Left renal pelvis (tissue), 4 donors: Measurements from ENCODE around the gene GJC1. TPM values are rescaled to one million over a fixed set of nuclear protein-coding genes. Genes with fewer than 3 reads are reported as not detected.

Experiments used
- DNase-seq, 4 donors: peaks; one replicate each; pipeline ENCODE4 v3.0.0-alpha.2; 2013; ENCODE audit warnings: low read depth in 4 of 4, low spot score in 3 of 4
- polyA plus RNA-seq, 4 donors: library from polyadenylated mRNA; unstranded; fragments of 120-200 nt; gene quantifications; one replicate each; pipeline ENCODE4 v1.2.1, GENCODE V29; 2013; ENCODE audit not compliant: insufficient read length in 4 of 4

Gene GJC1
- polyA plus RNA-seq, 4 donors = 23.7 to 32.4 (median 25.0) TPM

DNA sequence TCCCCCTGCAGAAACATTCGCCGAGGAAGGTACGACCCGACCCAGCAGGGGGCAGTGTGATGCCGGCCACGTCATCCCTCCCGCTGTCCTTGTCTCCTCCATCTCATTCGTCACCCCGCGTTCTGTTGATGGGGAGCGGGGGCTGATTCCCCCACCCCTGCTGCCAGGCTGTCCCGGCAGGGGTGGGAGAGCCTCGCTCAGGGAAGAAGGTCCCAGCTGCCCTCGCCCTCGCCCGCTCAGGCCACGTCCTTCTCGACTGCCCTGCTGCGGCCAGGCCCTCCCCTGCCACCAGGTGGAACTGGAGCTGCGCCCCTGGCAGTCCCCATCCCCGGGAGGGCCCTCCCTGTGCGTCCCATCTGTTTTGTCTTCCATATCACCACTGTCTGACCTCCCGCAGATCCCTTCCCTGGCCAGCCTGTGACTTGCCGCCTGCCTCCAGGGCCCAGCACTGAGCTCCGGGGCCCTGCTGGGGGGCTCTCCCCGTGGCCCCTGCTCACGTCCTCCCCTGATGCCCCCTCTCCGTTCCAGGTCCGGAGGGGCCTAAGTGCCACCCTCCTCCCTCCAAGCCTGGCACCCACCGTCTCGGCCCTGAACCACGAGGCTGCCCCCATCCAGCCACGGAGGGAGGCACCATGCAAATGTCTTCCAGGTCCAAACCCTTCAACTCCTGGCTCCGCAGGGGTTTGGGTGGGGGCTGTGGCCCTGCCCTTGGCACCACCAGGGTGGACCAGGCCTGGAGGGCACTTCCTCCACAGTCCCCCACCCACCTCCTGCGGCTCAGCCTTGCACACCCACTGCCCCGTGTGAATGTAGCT lies 50.7 kb downstream of the GJC1 start:
- DNase-seq = peak in 3 of 4 donors; percentile 52 to 67 (median 52)

DNA sequence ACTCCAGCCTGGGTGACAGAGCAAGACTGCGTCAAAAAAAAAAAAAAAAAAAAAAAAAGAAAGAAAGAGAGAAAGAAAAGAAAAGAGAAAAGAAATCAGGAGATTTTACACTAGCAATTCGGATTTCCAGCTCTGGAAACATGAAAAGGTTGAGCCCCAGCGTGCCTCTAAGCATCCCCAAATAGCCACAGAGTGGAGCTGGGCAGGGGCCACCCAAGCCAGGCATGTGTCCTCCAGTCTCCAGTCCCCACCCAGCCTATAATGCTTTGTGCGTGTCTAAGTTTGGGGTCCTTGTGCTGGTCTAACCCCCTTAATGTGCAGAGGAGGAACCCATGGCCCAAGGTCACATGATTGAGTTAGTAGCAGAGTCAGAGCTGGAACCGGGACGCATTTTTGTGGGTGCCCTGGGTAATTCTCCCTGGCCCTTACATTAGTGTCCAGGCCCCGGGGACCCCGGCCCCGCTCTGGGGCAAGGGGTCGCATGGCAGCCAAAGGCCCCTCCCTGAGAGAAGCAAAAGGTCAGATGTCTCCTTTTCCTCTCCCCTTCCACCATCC lies 51.4 kb downstream of the GJC1 start:
- no peak for DNase-seq

DNA sequence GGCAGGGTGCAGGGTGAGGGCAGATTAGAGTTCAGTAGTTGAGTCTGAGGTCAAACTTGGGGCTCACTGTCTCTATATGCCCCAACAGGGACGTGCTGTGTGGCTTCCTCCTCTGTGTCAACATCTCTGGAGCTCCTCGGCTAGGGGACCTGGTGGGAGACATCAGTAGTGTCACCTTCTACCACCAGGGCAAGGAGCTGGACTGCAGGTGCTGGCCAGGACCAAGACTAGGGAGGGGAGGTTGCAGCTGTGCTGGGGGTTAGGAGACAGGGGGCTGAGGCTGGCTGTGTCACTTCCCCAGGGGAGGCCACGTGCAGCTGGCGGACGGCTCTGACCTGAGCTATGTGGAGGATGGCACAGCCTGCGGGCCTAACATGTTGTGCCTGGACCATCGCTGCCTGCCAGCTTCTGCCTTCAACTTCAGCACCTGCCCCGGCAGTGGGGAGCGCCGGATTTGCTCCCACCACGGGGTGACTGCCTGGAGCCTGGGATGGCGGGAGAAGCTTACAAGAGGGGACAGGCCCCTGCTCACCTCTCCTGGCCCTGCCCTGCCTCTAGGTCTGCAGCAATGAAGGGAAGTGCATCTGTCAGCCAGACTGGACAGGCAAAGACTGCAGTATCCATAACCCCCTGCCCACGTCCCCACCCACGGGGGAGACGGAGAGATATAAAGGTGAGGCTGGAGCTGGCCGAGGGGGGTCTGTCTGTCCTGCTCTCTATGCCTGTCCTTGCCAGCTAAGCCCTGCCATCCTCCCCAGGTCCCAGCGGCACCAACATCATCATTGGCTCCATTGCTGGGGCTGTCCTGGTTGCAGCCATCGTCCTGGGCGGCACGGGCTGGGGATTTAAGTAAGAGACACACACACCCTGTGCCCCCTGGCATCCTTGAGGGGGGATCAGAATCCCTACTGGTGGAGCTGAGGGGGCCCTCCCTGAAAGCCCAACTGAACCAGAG lies 52.4 kb downstream of the GJC1 start:
- DNase-seq = no peak

DNA sequence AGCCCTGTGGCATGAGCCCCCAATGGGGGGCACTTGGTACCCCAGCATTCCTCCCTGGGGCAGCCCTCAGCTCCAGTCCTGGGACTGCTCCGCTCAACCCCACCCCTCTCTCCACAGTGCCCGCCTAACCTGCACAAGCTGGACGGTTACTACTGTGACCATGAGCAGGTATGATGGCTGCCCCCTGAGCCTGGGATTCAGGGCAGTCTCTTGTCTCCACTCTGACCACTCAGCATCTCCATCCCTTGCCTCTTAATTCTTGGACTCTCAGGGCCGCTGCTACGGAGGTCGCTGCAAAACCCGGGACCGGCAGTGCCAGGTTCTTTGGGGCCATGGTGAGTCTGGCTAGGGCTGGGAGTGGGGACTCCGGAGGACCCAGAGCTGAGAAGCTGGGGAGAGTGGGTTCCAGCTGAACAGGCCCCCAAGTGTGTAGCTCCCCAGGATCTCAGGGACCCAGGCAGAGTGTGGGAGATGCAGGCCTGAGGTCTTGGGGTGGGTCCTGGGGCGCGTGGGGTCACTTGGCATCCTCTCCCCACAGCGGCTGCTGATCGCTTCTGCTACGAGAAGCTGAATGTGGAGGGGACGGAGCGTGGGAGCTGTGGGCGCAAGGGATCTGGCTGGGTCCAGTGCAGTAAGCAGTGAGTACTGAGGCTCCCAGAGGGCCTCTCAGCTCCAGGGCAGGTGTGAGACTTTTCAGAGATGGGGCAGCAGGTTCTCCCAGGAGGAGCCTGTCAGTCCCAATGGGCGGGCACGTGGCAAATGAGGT lies 53.3 kb downstream of the GJC1 start:
- no peak for DNase-seq

DNA sequence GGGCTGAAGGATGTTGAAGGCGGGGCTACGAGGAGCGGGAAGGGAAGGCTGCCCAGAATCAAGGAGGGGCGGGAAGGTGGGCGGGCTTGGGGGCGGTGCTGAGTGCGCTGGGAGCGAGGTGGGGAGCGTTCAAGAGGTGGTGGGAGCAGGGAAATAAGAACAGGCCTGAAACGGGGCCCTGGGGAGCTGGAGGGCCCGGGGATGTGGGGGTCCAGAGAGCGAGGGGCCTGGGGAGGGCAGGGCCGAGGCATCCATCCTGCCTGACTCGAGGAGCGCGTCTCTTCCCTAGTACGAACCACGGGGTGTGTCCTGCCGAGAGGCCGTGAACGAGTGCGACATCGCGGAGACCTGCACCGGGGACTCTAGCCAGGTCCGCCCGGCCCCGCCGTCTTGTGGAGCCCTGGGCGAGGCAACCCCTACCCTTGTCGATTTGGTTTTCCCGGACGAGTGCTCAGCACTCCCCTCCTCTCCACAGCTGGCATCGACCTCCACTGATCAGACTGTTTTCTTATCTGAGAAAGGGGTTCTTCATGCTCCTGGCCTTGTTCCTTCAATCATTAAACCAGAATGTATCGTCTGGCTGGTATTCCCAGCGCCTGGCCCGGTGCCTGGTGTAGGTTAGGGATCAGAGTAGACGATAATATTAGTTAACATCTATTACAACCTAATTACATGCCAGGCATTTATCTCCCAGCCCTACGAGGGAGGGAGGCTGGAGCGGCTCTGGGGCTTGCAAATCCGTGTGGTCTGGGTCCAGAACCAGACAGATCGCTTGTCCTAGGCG lies 54.1 kb downstream of the GJC1 start:
- DNase-seq = no peak

DNA sequence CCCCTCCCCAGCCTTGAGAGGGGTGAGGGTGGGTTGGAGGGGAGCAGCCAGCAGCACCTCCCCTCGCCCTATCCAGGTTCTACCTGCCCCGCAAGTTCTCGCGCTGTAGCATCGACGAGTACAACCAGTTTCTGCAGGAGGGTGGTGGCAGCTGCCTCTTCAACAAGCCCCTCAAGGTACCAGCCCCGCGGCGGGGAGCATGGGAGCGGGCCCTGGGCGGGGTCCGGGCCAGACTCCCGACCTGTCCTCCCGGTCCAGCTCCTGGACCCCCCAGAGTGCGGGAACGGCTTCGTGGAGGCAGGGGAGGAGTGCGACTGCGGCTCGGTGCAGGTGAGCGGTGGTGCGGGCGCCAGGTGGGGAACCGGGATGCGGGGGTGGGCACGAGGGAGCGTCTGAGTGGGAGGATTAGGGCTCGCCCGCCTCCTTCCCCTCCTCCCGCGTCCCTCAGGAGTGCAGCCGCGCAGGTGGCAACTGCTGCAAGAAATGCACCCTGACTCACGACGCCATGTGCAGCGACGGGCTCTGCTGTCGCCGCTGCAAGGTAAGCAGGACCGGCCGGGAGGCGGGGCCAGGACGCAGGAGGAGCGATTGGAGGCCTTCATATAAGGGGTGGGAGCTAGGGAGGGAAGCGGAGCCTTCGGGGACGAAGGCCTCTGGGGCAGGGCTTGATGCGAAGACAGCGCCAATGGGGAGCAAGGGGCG lies 54.8 kb downstream of the GJC1 start:
- DNase-seq = peak; percentile 93 to 97 (median 94)

DNA sequence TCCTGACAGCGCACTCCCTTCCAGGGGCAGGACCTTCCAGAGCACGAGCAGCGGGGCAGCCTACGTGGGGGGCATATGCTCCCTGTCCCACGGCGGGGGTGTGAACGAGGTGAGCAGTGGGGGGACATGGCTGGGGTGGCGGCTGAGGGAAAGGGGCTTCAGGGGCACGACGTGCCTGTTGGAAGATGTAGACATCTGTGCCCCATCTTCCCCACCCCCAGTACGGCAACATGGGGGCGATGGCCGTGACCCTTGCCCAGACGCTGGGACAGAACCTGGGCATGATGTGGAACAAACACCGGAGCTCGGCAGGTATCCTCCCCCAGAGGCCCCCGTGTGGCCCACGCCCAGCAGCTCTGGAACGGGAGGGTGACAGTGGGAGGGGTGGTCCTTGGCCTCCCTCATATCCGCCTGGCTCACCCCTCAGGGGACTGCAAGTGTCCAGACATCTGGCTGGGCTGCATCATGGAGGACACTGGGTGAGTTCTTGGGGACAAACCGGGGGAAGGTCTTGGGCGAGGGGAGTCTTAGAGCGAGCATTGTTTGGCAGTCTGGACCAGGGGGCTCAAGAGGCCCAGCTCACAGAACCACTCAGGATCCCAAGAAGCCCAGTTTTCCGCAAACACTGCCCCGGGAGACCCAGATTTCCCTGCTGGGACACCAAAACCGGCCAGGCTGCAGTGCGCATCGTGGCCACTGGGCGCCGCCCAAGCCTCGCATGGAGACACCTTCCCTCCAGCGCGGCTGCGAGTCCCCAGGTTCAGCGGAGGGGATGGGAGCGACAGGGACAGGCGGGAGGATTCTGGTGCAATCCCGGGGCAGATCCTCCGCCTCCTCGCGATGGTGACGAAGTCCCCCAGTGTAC lies 55.6 kb downstream of the GJC1 start:
- DNase-seq = peak in 3 of 4 donors; percentile 50 to 58 (median 51)

DNA sequence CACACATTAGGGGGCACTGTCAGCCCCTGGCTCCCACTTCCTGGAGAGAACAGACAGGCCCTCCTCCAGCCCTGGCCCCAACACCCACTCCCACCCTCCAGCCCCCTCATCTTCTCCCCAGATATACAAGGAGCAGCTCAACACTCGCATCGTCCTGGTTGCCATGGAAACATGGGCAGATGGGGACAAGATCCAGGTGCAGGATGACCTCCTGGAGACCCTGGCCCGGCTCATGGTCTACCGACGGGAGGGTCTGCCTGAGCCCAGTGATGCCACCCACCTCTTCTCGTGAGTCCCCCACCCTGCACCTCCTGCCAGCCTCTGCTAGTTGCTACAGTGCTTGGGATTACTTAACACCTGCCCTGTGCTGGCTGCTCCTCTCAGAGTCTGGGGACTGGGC lies 56.9 kb downstream of the GJC1 start:
- DNase-seq = no peak

DNA sequence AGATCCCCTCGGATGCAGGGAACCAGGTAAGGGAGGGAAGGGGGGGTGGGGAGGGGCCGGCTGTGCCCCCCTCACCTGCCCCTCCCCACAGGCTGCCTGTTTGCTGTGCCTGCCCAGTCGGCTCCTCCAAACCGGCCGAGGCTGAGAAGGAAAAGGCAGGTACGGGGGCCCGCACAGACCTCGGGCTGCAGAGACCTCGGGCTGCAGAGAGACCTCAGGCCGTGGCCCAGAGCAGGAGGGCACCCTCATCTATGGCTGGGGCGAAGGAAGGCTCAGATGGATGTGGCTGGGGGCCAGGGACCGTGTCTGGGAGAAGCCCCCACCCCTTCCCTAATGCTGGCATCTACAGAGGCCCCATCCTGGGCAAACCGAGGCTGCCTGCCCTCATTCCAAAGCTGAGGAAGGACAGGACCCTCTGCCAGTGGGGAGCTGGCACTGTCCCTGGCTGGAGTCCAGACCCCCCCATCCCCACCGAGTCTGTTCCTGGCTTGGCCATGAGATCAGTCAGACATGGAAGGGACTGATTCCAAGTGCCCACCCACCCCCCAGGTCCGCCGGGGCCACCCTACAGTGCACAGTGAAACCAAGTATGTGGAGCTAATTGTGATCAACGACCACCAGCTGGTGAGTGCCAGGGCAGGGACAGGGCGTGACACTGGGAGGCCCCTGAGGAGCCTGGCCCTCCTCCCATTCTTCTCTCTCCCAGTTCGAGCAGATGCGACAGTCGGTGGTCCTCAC lies 57.6 kb downstream of the GJC1 start:
- DNase-seq = no peak

DNA sequence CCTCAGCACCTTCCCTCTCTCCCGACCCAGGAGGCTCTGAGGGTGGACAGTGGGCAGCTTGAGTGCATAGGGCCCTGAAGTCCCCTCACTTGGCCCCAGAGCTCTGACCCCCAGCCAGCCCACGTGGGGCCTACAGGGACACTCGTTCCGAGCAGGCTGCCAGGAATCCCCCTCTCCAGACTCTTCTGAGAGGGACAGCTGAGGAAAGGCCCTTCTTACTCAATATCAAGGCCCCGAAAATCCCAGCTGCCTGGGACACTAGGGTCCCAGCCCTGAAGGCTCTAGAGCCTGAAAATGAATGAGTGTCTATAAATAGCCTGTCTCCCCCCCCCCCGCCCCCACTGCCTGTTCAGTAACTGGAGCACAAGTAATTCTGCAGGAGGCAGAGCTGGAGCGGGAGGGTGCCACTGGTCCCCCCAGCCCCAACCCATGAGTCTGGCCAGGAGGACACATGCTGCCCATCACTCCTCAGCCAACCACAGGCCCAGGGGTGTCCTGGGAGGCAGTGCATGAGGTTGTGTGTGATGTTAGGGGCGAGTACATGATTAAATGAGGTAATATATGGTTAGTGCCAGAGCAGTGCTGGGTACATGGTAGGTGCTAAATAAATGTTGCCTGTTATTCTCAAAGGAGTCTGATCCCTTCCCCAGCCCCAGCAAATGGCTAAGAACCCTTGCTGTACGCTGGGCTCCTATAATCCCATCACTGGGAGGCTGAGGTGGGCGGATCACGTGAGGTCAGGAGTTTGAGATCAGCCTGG lies 59.7 kb downstream of the GJC1 start:
- DNase-seq = no peak

DNA sequence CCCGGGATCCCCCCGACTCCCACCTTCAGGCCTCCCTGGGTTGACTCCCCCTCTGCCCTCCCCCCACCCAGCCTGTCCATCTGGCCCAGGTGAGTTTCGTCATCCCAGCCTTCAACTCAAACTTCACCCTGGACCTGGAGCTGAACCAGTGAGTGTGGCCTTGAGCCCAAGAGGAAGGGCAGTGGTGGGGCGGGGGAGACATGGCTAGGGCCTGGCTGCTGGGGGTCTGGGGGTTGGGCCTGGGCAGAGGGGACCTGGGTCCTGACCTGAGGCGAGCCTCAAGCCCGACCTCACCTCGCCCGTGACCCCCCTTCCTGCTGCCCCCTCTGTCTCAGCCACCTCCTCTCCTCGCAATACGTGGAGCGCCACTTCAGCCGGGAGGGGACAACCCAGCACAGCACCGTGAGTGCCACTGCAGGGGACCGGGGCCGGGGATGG lies 60.4 kb downstream of the GJC1 start:
- DNase-seq = no peak

DNA sequence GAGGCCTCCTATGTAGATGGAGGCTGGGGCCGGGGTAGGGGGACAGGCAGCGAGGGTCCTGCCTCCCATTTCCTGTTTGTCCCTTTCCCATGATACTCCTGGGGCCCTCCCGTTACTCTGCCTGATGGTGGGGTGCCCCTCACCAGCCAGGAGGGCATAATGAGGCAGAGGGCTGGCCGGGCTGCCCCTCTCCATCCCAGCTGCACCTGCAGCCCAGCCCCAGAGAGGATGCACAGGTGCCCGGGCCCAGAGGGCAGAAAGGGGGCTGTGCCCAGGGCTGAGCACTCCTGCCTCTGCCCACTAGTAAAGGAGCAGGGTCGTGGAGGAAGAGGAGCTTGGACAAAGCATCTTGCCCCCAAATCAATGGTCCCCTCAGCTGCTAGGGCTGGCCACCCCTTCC lies 60.9 kb downstream of the GJC1 start:
- no peak for DNase-seq

DNA sequence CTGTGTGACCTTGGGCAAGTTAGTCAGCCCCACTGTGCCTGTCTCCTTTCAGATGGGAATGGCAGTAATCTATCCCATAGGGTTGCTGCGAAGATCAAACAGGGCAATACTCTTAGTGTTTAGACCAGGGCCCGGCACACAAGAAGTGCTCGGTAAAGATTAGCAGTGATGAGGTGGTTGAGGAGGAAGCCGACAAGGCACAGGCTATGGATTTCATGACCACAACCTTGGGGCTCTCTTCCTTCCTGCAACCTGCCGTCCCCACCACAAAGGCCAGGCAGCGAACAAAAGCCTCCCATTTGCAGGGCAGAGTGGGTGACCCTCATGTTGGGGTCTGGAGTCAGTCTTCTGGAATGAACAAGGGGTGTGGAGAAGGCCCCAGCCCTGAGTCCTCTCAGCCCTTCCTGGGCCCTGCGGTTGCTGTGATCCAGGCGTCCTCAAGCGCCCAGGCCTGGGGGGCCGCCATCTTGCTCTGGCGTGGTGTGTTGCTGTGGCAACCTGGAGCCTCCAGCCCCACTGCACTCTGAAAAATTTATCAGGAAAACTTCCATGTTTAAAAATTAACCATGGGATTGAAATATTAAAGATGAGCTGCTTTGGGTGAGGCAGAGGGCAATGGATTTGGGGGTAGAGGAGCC lies 61.5 kb downstream of the GJC1 start:
- DNase-seq = no peak

DNA sequence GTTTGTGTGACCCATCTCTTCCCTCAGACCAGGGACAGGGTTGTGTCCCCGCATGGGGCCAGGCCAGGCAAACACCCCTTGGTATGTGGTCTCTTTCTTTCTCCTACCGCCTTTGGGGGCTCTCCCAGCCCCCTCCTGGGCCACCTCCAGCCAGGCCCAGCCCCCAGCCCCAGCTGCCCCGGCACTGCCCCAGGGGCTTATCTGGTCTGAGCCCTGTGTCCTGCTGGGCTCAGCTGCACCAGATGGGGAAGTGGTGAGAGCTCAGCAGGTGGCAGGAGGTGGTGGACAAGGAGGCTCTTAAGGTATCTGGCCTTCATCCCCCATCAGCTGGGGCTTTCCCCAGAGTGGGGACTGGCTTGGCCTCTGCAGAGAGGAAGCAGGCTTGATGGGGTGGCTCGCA lies 62.6 kb downstream of the GJC1 start:
- no peak for DNase-seq

DNA sequence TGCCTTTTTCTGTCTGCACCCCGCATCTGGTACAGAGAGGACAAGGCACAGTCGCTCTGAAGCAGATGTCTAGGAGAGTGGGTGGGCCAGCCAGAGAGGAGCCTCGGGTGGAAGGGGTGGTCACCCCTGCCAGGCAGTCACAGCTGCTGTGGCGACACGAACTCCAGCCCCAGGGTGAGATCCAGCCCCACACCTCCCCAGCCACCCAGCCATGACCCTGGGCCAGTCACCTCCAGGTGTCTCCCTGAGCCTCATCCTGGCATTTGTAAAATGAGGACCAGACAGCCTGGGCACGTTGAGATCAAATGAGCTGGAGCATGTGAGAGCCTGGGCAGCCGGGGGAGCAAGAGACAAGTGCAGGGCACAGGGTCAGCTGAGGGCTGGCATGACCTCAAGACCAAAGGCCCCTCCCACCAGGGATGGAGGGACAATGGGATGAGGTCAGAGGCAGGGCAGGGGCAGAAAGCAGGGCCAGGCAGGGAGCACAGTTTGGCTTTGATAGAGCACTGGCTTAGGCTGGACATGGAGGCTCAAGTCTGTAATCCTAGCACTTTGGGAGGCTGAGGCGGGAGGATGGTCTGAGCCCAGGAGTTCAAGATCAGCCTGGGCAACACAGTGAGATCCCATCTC lies 63.6 kb downstream of the GJC1 start:
- no peak for DNase-seq

DNA sequence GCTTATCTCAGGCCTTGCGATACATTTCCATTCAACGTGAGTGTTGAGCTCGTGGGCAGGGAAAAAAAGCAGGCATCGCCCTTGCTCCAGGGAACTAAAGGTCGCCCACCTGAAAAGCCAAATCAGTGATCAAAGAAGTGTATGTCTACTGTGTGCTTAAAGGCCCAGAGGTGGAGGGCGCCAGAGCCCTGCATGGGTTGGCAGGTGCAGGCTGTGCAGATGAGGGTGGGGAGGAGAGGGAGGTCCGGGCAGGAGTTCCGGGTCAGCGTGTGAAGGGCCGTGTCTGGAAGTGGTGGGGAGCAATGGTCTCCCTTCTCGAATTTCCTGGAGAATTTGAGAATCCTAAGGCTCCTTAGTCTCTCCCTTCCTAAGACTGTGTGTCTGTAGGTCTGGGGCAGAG lies 64.1 kb downstream of the GJC1 start:
- DNase-seq = no peak
